ENCODE results near the gene ARRB1.

Gene ARRB1

DNA sequence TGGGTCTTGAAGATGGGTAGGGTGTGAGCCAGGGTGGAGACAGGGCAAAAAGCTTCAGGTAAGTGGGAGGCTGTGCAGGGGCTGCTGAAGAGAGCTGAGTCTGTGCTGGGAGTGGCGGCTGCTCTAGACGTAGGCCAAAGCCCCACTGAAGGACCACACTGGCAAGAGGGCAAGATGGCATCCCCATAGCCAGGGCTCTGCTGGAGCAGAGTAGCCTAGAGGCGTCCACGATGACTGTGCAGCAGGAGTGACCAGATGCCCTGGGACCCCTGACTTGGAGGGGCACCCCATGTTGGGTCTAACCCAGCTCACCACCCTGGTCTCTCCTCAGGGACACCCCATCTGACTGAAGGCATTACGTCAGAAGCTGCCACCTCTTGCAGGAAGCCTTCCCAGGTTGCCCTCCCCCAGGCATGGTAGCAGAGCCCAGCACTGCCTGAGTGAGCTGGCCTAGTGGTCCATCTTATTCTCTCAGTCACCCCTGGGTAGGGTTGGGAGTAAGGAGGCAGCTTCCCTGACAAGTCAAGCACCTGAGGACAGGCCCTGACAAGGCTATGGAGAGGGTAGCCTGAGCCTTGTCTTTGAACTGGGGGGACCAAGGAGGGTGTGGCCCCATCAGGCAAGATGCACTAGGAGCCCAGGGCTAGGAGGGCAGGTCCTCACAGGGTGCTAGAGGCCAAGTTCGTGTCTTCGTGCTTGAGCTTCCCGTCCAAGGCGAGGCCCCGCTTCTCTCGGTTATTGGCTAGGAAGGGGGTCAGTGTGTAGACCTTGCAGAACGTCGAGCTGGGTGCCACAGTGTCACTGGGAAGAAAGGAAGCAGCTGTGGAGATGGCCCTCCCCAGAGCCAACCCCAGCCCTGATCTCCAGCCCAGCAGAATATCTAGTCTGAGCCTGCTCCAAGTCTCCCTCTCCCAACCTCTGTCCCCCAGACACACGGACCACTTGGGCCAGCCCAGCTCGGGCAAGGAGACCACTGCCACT, 77.8 kb downstream of the ARRB1 start:
- Histone ChIP-seq H3K36me3 (ENCODE audit: control insufficient read depth, insufficient read depth, low read length) (peaks cover 11% of the 10 kb centered on the region), H3K4me1 (ENCODE audit: control insufficient read depth, insufficient read depth, low read length) (no peaks in the 10 kb centered on the region), H3K9ac (ENCODE audit: low read depth, low read length) (no peak overlapping the region), H3K9me3 (ENCODE audit: control insufficient read depth, insufficient read depth, low read length) (no peaks in the 10 kb centered on the region), H3K4me3 (ENCODE audit: low read depth, low read length) (no peak overlapping the region), H3K27me3 (ENCODE audit: control insufficient read depth, insufficient read depth, low read length) (no peaks in the 10 kb centered on the region)

DNA sequence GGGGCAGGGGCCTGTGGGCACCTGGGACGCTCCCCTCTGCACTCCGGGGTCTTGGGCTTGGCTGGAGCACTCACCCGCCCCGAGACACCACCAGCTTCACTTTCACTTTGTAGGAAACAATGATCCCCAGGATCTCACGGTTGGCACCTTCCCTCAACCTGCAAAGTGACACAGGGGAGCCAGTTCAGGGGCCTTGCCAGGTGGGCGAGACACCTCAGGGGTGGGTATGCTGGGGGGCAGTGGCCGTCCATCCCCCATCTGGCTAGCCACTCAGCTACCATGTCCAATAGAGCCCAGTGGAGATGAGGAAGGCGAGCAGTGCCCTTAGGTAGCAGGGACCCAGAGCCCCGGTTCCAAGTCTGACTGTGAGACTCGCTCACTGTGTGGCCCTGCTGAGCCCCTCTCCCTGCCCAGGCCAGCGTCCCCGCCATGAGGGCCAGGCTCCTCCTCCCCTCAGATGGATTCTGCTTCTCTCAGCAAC, 78.6 kb downstream of the ARRB1 start:
- Histone ChIP-seq H3K36me3 (ENCODE audit: control insufficient read depth, insufficient read depth, low read length) (peaks cover 11% of the 10 kb centered on the region), H3K4me1 (ENCODE audit: control insufficient read depth, insufficient read depth, low read length) (no peaks in the 10 kb centered on the region), H3K9ac (ENCODE audit: low read depth, low read length) (no peak overlapping the region), H3K4me3 (ENCODE audit: low read depth, low read length) (no peak overlapping the region), H3K27me3 (ENCODE audit: control insufficient read depth, insufficient read depth, low read length) (no peaks in the 10 kb centered on the region), H3K9me3 (ENCODE audit: control insufficient read depth, insufficient read depth, low read length) (no peaks in the 10 kb centered on the region)

GRCh38 chr11:75272391-75272790, 79.1 kb downstream of the ARRB1 start:
- Histone ChIP-seq H3K9me3 (ENCODE audit: control insufficient read depth, insufficient read depth, low read length) (no peaks in the 10 kb centered on the region), H3K4me3 (ENCODE audit: low read depth, low read length) (no peak overlapping the region), H3K9ac (ENCODE audit: low read depth, low read length) (no peak overlapping the region), H3K4me1 (ENCODE audit: control insufficient read depth, insufficient read depth, low read length) (no peaks in the 10 kb centered on the region), H3K27me3 (ENCODE audit: control insufficient read depth, insufficient read depth, low read length) (no peaks in the 10 kb centered on the region), H3K36me3 (ENCODE audit: control insufficient read depth, insufficient read depth, low read length) (peaks cover 11% of the 10 kb centered on the region)

DNA sequence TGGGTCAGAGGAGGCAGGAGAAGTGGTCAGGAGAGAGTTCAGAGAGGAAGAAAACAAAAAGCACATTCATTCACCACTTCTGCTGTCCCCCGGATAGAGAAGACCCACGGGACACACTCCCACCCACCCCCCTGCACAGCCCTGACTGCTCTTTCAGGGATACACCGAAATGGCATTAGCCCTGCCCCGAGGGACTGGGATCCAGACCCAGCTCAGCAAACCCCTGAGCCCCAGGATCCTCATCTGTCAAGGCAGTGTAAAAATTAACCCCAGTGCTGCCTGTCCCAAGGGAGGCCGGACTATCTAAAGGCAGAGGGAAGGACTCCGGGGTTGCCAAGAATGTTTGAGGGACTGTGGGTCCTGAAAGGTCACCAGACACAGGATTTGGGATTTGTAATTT, 79.7 kb downstream of the ARRB1 start:
- H3K4me3 ChIP-seq (ENCODE audit: low read depth, low read length): no peak overlapping the region
- no peak overlapping the region for H3K9ac ChIP-seq (ENCODE audit: low read depth, low read length)
- no peaks in the 10 kb centered on the region for H3K27me3 ChIP-seq (ENCODE audit: control insufficient read depth, insufficient read depth, low read length)
- peaks cover 12% of the 10 kb centered on the region for H3K36me3 ChIP-seq (ENCODE audit: control insufficient read depth, insufficient read depth, low read length)
- no peaks in the 10 kb centered on the region for H3K9me3 ChIP-seq (ENCODE audit: control insufficient read depth, insufficient read depth, low read length)
- H3K4me1 ChIP-seq (ENCODE audit: control insufficient read depth, insufficient read depth, low read length): no peaks in the 10 kb centered on the region

GRCh38 chr11:75270896-75271418, 80.5 kb downstream of the ARRB1 start:
- H3K27me3 ChIP-seq (ENCODE audit: control insufficient read depth, insufficient read depth, low read length): no peaks in the 10 kb centered on the region
- H3K36me3 ChIP-seq (ENCODE audit: control insufficient read depth, insufficient read depth, low read length): peaks cover 11% of the 10 kb centered on the region
- H3K4me3 ChIP-seq (ENCODE audit: low read depth, low read length): no peak overlapping the region
- H3K4me1 ChIP-seq (ENCODE audit: control insufficient read depth, insufficient read depth, low read length): no peaks in the 10 kb centered on the region
- no peaks in the 10 kb centered on the region for H3K9me3 ChIP-seq (ENCODE audit: control insufficient read depth, insufficient read depth, low read length)
- no peak overlapping the region for H3K9ac ChIP-seq (ENCODE audit: low read depth, low read length)

- Histone ChIP-seq H3K9ac (ENCODE audit: low read depth, low read length) (no peak overlapping the region), H3K9me3 (ENCODE audit: control insufficient read depth, insufficient read depth, low read length) (no peaks in the 10 kb centered on the region), H3K36me3 (ENCODE audit: control insufficient read depth, insufficient read depth, low read length) (peaks cover 14% of the 10 kb centered on the region), H3K4me3 (ENCODE audit: low read depth, low read length) (no peak overlapping the region), H3K4me1 (ENCODE audit: control insufficient read depth, insufficient read depth, low read length) (no peaks in the 10 kb centered on the region), H3K27me3 (ENCODE audit: control insufficient read depth, insufficient read depth, low read length) (no peaks in the 10 kb centered on the region)
These were observed 81.6 kb downstream of the ARRB1 start for GRCh38 chr11:75269896-75270295.

DNA sequence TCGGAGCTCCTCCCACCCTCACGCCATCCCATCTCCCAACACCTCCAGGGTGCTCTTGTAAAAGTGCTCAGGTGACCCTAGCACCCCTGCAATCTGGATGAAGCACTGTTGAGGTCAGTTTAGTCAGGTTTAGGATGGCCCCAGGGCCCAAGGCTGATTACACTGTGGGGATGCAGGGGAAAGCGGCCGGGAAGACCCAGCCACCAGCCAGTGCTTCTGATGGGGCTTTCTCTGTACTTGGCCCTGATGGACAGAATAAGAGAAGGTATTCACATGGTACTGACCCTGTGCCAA, 82.1 kb downstream of the ARRB1 start:
- H3K9me3 ChIP-seq (ENCODE audit: control insufficient read depth, insufficient read depth, low read length): no peaks in the 10 kb centered on the region
- no peaks in the 10 kb centered on the region for H3K27me3 ChIP-seq (ENCODE audit: control insufficient read depth, insufficient read depth, low read length)
- no peak overlapping the region for H3K4me3 ChIP-seq (ENCODE audit: low read depth, low read length)
- H3K36me3 ChIP-seq (ENCODE audit: control insufficient read depth, insufficient read depth, low read length): peaks cover 14% of the 10 kb centered on the region
- H3K9ac ChIP-seq (ENCODE audit: low read depth, low read length): no peak overlapping the region
- no peaks in the 10 kb centered on the region for H3K4me1 ChIP-seq (ENCODE audit: control insufficient read depth, insufficient read depth, low read length)

GRCh38 chr11:75268626-75269366, 82.7 kb downstream of the ARRB1 start:
- Histone ChIP-seq H3K9me3 (ENCODE audit: control insufficient read depth, insufficient read depth, low read length) (no peaks in the 10 kb centered on the region), H3K36me3 (ENCODE audit: control insufficient read depth, insufficient read depth, low read length) (peaks cover 14% of the 10 kb centered on the region), H3K4me3 (ENCODE audit: low read depth, low read length) (no peak overlapping the region), H3K4me1 (ENCODE audit: control insufficient read depth, insufficient read depth, low read length) (no peaks in the 10 kb centered on the region), H3K27me3 (ENCODE audit: control insufficient read depth, insufficient read depth, low read length) (no peaks in the 10 kb centered on the region), H3K9ac (ENCODE audit: low read depth, low read length) (no peak overlapping the region)

DNA sequence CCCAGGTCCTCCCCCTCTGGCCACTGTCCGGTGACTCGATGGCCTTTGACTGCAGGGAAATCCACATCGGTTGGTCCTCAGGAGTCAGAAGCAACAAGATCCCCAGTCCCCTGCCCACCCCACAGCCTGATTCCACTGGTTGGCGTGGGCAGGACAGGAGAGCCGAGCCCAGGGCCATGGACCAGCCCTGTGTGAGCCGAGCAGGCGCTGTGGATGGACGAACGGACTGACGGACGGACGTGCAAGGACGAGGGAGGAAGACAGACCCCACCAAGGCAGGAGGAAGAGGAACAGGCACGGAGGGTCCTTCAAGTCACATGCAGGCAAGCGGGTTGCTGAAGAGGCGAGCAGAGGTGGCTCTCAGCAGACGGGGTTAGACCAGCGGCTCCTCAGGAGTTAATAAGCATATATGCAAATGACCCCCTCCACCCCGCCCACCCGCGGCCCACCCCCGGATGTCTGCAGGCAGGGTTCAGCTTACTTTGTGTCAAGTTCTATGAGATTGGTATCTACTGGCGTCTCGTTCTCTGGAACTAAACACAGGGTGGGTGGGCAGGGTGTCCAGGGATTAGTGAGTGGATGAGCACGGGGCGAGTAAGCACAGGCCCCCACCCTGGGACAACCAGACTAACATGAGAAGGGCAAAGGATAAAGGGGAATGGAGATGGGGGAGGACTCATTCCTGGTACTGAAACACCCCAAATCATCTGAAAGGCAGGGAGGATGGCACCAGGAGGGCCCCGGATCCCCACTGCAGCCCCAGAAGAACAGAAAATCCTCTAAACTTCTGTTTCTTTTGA, 84.1 kb downstream of the ARRB1 start:
- Histone ChIP-seq H3K9ac (ENCODE audit: low read depth, low read length) (no peak overlapping the region), H3K4me3 (ENCODE audit: low read depth, low read length) (no peak overlapping the region), H3K36me3 (ENCODE audit: control insufficient read depth, insufficient read depth, low read length) (peaks cover 11% of the 10 kb centered on the region), H3K27me3 (ENCODE audit: control insufficient read depth, insufficient read depth, low read length) (no peaks in the 10 kb centered on the region), H3K9me3 (ENCODE audit: control insufficient read depth, insufficient read depth, low read length) (no peaks in the 10 kb centered on the region), H3K4me1 (ENCODE audit: control insufficient read depth, insufficient read depth, low read length) (no peaks in the 10 kb centered on the region)

GRCh38 chr11:75265851-75266531, 85.5 kb downstream of the ARRB1 start:
- H3K36me3 ChIP-seq (ENCODE audit: control insufficient read depth, insufficient read depth, low read length): peaks cover 11% of the 10 kb centered on the region
- H3K9ac ChIP-seq (ENCODE audit: low read depth, low read length): no peak overlapping the region
- no peak overlapping the region for H3K4me3 ChIP-seq (ENCODE audit: low read depth, low read length)
- H3K9me3 ChIP-seq (ENCODE audit: control insufficient read depth, insufficient read depth, low read length): no peaks in the 10 kb centered on the region
- H3K27me3 ChIP-seq (ENCODE audit: control insufficient read depth, insufficient read depth, low read length): no peaks in the 10 kb centered on the region
- no peaks in the 10 kb centered on the region for H3K4me1 ChIP-seq (ENCODE audit: control insufficient read depth, insufficient read depth, low read length)

GRCh38 chr11:75264971-75265370, 86.5 kb downstream of the ARRB1 start:
- Histone ChIP-seq H3K9ac (ENCODE audit: low read depth, low read length) (no peak overlapping the region), H3K4me3 (ENCODE audit: low read depth, low read length) (no peak overlapping the region), H3K9me3 (ENCODE audit: control insufficient read depth, insufficient read depth, low read length) (no peaks in the 10 kb centered on the region), H3K4me1 (ENCODE audit: control insufficient read depth, insufficient read depth, low read length) (no peaks in the 10 kb centered on the region), H3K36me3 (ENCODE audit: control insufficient read depth, insufficient read depth, low read length) (peaks cover 11% of the 10 kb centered on the region), H3K27me3 (ENCODE audit: control insufficient read depth, insufficient read depth, low read length) (no peaks in the 10 kb centered on the region)
